HEK293 (cell line): Measurements from ENCODE around the gene HOTAIR.

Experiments used
- CTCF ChIA-PET: fragments of 350-600 bp; formaldehyde crosslinking; extraction: SDS; loops from one replicate; lab custom pipeline; 2021; ENCODE audit warnings: antibody characterized with exemption; lab: Yijun Ruan, JAX
- POLR2A ChIA-PET: fragments of 300-600 bp; formaldehyde crosslinking; extraction: SDS; loops from one replicate; lab custom pipeline; 2020; ENCODE audit warnings: antibody characterized with exemption, inconsistent platforms; lab: Yijun Ruan, JAX
- H3K27ac ChIP-seq: fragments of 200-500 bp; sonication (Bioruptor generic); 2 replicates; pipeline ENCODE4 v1.5.1; 2014; ENCODE audit warnings: low read depth, low read length, control low read depth, inconsistent platforms; ENCODE audit errors: extremely low read depth
- H3K36me3 ChIP-seq, 2 experiments: fragments of 200-500 bp in 1 of 2; sonication (Bioruptor generic) in 1 of 2; 1 replicate in 1 of 2; 2 replicates in 1 of 2; pipeline ENCODE4 v1.5.1; 2014 to 2017; ENCODE audit warnings: inconsistent platforms in 2 of 2, low read length in 2 of 2; ENCODE audit not compliant: control insufficient read depth in 2 of 2, insufficient read depth in 1 of 2
- H3K4me1 ChIP-seq: fragments of 200-500 bp; sonication (Bioruptor generic); 2 replicates; pipeline ENCODE4 v1.5.1; 2014; ENCODE audit warnings: mild to moderate bottlenecking, low read length, inconsistent platforms; ENCODE audit not compliant: control insufficient read depth, insufficient read depth
- H3K4me3 ChIP-seq: 2 replicates; pipeline ENCODE4 v1.5.1; 2011; ENCODE audit warnings: low read depth, mild to moderate bottlenecking, control low read depth, low read length, moderate library complexity
- H3K9me3 ChIP-seq: fragments of 200-500 bp; sonication (Bioruptor generic); 2 replicates; pipeline ENCODE4 v1.5.1; 2014; ENCODE audit warnings: low read depth, low read length, inconsistent platforms; ENCODE audit not compliant: control insufficient read depth, insufficient read depth
- GLIS2 ChIP-seq: fragments of 450-650 bp; formaldehyde crosslinking; IDR thresholded peaks from 2 replicates; pipeline ENCODE4 v1.5.1; 2016; ENCODE audit warnings: missing biosample characterization, missing genetic modification characterization
- SCRT2 ChIP-seq: fragments of 450-650 bp; formaldehyde crosslinking; IDR thresholded peaks from 2 replicates; pipeline ENCODE4 v1.5.1; 2016; ENCODE audit warnings: missing biosample characterization, missing genetic modification characterization
- SETDB1 ChIP-seq: IDR thresholded peaks from one replicate; pipeline ENCODE4 v1.6.1; 2017; ENCODE audit warnings: mild to moderate bottlenecking, low read length, moderate library complexity, mixed read lengths; ENCODE audit not compliant: insufficient read length
- SP2 ChIP-seq: fragments of 450-650 bp; formaldehyde crosslinking; IDR thresholded peaks from 2 replicates; pipeline ENCODE4 v1.5.1; 2016; ENCODE audit warnings: missing biosample characterization, missing genetic modification characterization
- WT1 ChIP-seq: fragments of 450-650 bp; formaldehyde crosslinking; IDR thresholded peaks from 2 replicates; pipeline ENCODE4 v1.5.1; 2016; ENCODE audit warnings: missing biosample characterization, missing genetic modification characterization
- ZIC2 ChIP-seq: fragments of 450-650 bp; formaldehyde crosslinking; IDR thresholded peaks from 2 replicates; pipeline ENCODE4 v1.5.1; 2016; ENCODE audit warnings: missing biosample characterization, missing genetic modification characterization
- ZNF146 ChIP-seq: fragments of 450-650 bp; formaldehyde crosslinking; IDR thresholded peaks from 2 replicates; pipeline ENCODE4 v1.5.1; 2016; ENCODE audit warnings: missing biosample characterization, missing genetic modification characterization
- ZNF155 ChIP-seq: fragments of 450-650 bp; formaldehyde crosslinking; IDR thresholded peaks from 2 replicates; pipeline ENCODE4 v1.5.1; 2016; ENCODE audit warnings: missing biosample characterization, missing genetic modification characterization
- ZNF169 ChIP-seq: fragments of 450-650 bp; formaldehyde crosslinking; IDR thresholded peaks from 2 replicates; pipeline ENCODE4 v1.5.1; 2016; ENCODE audit warnings: missing biosample characterization, missing genetic modification characterization
- ZNF335 ChIP-seq: fragments of 450-650 bp; formaldehyde crosslinking; conservative IDR thresholded peaks from 2 replicates; pipeline ENCODE4 v1.5.1; 2016; ENCODE audit warnings: missing biosample characterization, missing genetic modification characterization
- ZNF629 ChIP-seq: fragments of 450-650 bp; formaldehyde crosslinking; IDR thresholded peaks from 2 replicates; pipeline ENCODE4 v1.5.1; 2017; ENCODE audit warnings: missing biosample characterization, missing genetic modification characterization
- ZNF76 ChIP-seq: fragments of 450-650 bp; formaldehyde crosslinking; IDR thresholded peaks from 2 replicates; pipeline ENCODE4; 2016; ENCODE audit warnings: low read depth, missing biosample characterization, missing genetic modification characterization, borderline replicate concordance
- TF ChIP-seq, protein P1 (sequence below): fragments of 450-650 bp; formaldehyde crosslinking; IDR thresholded peaks from 2 replicates; pipeline ENCODE4 v1.5.1; 2016; ENCODE audit warnings: missing biosample characterization, missing genetic modification characterization
- TF ChIP-seq, protein P2 (sequence below): fragments of 450-650 bp; formaldehyde crosslinking; IDR thresholded peaks from 2 replicates; pipeline ENCODE4 v1.5.1; 2016; ENCODE audit warnings: missing biosample characterization, missing genetic modification characterization
- TF ChIP-seq, protein P3 (sequence below): fragments of 450-650 bp; formaldehyde crosslinking; IDR thresholded peaks from 2 replicates; pipeline ENCODE4 v1.5.1; 2016; ENCODE audit warnings: missing biosample characterization, missing genetic modification characterization
- TF ChIP-seq, protein P4 (sequence below): fragments of 450-650 bp; formaldehyde crosslinking; IDR thresholded peaks from 2 replicates; pipeline ENCODE4 v1.5.1; 2016; ENCODE audit warnings: missing biosample characterization, missing genetic modification characterization, borderline replicate concordance
- TF ChIP-seq, protein P5 (sequence below): fragments of 450-650 bp; formaldehyde crosslinking; IDR thresholded peaks from 2 replicates; pipeline ENCODE4 v1.5.1; 2016; ENCODE audit warnings: missing biosample characterization, missing genetic modification characterization, low read depth
- TF ChIP-seq, protein P6 (sequence below): fragments of 450-650 bp; formaldehyde crosslinking; IDR thresholded peaks from 2 replicates; pipeline ENCODE4 v1.5.1; 2016; ENCODE audit warnings: missing biosample characterization, missing genetic modification characterization

Gene HOTAIR

DNA sequence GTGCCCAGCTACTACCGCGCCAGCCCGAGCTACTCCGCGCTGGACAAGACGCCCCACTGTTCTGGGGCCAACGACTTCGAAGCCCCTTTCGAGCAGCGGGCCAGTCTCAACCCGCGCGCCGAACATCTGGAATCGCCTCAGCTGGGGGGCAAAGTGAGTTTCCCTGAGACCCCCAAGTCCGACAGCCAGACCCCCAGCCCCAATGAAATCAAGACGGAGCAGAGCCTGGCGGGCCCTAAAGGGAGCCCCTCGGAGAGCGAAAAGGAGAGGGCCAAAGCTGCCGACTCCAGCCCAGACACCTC lies 10.9 kb upstream of the HOTAIR start:
- Histone ChIP-seq H3K4me3 (peak overlapping the region; percentile 31), H3K9me3 (no peaks in the 10 kb centered on the region), H3K27ac (peak overlapping the region; percentile 90), H3K4me1 (peaks cover 30% of the 10 kb centered on the region), H3K36me3 (no peaks in the 10 kb centered on the region)
- CTCF ChIA-PET: interaction anchor here (0.8 to 5.8 kb wide), 18 partner anchors 13 to 408 kb away, joined by 3 to 88 read pairs (median 6); partner anchors contain the start of genes HOXC8, HOXC9 and SMUG1
- peak; percentile 6; the same call in 1 of the 2 replicates for TF ChIP-seq SCRT2 (tag by site-specific recombination)
- TF ChIP-seq GLIS2 (tag by site-specific recombination): peak; percentile 69
- TF ChIP-seq ZNF169 (tag by site-specific recombination): no peak
- TF ChIP-seq SETDB1: no peak
- TF ChIP-seq ZNF146 (tag by site-specific recombination): no peak
- TF ChIP-seq, protein P1, sequence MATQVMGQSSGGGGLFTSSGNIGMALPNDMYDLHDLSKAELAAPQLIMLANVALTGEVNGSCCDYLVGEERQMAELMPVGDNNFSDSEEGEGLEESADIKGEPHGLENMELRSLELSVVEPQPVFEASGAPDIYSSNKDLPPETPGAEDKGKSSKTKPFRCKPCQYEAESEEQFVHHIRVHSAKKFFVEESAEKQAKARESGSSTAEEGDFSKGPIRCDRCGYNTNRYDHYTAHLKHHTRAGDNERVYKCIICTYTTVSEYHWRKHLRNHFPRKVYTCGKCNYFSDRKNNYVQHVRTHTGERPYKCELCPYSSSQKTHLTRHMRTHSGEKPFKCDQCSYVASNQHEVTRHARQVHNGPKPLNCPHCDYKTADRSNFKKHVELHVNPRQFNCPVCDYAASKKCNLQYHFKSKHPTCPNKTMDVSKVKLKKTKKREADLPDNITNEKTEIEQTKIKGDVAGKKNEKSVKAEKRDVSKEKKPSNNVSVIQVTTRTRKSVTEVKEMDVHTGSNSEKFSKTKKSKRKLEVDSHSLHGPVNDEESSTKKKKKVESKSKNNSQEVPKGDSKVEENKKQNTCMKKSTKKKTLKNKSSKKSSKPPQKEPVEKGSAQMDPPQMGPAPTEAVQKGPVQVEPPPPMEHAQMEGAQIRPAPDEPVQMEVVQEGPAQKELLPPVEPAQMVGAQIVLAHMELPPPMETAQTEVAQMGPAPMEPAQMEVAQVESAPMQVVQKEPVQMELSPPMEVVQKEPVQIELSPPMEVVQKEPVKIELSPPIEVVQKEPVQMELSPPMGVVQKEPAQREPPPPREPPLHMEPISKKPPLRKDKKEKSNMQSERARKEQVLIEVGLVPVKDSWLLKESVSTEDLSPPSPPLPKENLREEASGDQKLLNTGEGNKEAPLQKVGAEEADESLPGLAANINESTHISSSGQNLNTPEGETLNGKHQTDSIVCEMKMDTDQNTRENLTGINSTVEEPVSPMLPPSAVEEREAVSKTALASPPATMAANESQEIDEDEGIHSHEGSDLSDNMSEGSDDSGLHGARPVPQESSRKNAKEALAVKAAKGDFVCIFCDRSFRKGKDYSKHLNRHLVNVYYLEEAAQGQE (tag by site-specific recombination): no peak
- TF ChIP-seq, all 188 proteins: peak for 2
- POLR2A ChIA-PET: interaction anchor here (1.2 to 2.5 kb wide), 3 partner anchors 10 to 47 kb away, joined by 4 to 16 read pairs (median 6); partner anchors contain the start of genes HOXC13 and HOXC9

DNA sequence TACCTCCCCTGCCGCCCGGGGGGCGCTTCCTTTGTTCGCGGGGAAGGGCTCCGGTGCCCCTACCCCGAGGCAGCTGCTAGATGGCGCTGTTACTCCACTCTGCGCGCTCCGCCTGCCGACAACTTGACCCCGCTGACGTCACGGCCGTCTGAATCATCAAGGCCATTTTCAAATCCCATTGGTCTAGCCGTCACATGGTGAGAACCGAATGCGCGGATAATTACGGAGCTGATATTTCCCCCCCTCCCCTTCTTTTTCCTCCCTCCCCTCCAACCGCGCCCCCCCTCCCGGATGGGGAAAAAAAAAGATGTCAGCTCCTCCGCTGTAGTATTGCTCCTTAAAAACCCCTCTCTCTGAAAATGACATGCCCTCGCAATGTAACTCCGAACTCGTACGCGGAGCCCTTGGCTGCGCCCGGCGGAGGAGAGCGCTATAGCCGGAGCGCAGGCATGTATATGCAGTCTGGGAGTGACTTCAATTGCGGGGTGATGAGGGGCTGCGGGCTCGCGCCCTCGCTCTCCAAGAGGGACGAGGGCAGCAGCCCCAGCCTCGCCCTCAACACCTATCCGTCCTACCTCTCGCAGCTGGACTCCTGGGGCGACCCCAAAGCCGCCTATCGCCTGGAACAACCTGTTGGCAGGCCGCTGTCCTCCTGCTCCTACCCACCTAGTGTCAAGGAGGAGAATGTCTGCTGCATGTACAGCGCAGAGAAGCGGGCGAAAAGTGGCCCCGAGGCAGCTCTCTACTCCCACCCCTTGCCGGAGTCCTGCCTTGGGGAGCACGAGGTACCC lies 10.3 kb upstream of the HOTAIR start, which contains the start of gene HOXC10:
HOXC10 (plus strand) TSS at position 246 of the 791 bp plus-strand sequence; CDS start at position 360, 114 bp downstream.
- Histone ChIP-seq H3K4me3 (peak within 1 kb of the TSS; percentile 32), H3K9me3 (no peaks in the 10 kb centered on the region), H3K36me3 (no peaks in the 10 kb centered on the region), H3K4me1 (peaks cover 25% of the 10 kb centered on the region), H3K27ac (peak within 1 kb of the TSS; percentile 90)
- POLR2A ChIA-PET: interaction anchor here (0.5 to 2.5 kb wide), 6 partner anchors 10 to 200 kb away, joined by 3 to 16 read pairs (median 6); partner anchors contain the start of genes HOXC13 and HOXC9
- CTCF ChIA-PET: interaction anchor here (0.6 to 5.8 kb wide), 42 partner anchors 8 to 479 kb away, joined by 3 to 88 read pairs (median 5); partner anchors contain the start of genes HOXC13, HOXC8, HOXC9 and SMUG1
- TF ChIP-seq ZNF76 (tag by site-specific recombination): 0 out of 2 replicates have a peak, but pooled peaks have one; percentile 40
- TF ChIP-seq, protein P2, sequence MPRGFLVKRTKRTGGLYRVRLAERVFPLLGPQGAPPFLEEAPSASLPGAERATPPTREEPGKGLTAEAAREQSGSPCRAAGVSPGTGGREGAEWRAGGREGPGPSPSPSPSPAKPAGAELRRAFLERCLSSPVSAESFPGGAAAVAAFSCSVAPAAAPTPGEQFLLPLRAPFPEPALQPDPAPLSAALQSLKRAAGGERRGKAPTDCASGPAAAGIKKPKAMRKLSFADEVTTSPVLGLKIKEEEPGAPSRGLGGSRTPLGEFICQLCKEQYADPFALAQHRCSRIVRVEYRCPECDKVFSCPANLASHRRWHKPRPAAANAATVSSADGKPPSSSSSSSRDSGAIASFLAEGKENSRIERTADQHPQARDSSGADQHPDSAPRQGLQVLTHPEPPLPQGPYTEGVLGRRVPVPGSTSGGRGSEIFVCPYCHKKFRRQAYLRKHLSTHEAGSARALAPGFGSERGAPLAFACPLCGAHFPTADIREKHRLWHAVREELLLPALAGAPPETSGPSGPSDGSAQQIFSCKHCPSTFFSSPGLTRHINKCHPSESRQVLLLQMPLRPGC (tag by site-specific recombination): peak; percentile 71
- TF ChIP-seq ZNF155 (tag by site-specific recombination): no peak
- TF ChIP-seq, protein P3, sequence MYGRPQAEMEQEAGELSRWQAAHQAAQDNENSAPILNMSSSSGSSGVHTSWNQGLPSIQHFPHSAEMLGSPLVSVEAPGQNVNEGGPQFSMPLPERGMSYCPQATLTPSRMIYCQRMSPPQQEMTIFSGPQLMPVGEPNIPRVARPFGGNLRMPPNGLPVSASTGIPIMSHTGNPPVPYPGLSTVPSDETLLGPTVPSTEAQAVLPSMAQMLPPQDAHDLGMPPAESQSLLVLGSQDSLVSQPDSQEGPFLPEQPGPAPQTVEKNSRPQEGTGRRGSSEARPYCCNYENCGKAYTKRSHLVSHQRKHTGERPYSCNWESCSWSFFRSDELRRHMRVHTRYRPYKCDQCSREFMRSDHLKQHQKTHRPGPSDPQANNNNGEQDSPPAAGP: peak; percentile 64; the same call in 1 of the 2 replicates
- TF ChIP-seq, protein P4, sequence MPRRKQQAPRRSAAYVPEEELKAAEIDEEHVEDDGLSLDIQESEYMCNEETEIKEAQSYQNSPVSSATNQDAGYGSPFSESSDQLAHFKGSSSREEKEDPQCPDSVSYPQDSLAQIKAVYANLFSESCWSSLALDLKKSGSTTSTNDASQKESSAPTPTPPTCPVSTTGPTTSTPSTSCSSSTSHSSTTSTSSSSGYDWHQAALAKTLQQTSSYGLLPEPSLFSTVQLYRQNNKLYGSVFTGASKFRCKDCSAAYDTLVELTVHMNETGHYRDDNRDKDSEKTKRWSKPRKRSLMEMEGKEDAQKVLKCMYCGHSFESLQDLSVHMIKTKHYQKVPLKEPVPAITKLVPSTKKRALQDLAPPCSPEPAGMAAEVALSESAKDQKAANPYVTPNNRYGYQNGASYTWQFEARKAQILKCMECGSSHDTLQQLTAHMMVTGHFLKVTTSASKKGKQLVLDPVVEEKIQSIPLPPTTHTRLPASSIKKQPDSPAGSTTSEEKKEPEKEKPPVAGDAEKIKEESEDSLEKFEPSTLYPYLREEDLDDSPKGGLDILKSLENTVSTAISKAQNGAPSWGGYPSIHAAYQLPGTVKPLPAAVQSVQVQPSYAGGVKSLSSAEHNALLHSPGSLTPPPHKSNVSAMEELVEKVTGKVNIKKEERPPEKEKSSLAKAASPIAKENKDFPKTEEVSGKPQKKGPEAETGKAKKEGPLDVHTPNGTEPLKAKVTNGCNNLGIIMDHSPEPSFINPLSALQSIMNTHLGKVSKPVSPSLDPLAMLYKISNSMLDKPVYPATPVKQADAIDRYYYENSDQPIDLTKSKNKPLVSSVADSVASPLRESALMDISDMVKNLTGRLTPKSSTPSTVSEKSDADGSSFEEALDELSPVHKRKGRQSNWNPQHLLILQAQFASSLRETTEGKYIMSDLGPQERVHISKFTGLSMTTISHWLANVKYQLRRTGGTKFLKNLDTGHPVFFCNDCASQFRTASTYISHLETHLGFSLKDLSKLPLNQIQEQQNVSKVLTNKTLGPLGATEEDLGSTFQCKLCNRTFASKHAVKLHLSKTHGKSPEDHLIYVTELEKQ (tag by site-specific recombination): 0 out of 2 replicates have a peak, but pooled peaks have one; percentile 50
- TF ChIP-seq, protein P5, sequence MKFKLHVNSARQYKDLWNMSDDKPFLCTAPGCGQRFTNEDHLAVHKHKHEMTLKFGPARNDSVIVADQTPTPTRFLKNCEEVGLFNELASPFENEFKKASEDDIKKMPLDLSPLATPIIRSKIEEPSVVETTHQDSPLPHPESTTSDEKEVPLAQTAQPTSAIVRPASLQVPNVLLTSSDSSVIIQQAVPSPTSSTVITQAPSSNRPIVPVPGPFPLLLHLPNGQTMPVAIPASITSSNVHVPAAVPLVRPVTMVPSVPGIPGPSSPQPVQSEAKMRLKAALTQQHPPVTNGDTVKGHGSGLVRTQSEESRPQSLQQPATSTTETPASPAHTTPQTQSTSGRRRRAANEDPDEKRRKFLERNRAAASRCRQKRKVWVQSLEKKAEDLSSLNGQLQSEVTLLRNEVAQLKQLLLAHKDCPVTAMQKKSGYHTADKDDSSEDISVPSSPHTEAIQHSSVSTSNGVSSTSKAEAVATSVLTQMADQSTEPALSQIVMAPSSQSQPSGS (tag by site-specific recombination): peak; percentile 96
- TF ChIP-seq ZNF629 (tag by site-specific recombination): peak; percentile 98
- 0 out of 2 replicates have a peak, but pooled peaks have one; percentile 22 for TF ChIP-seq ZNF335
- TF ChIP-seq, protein P6, sequence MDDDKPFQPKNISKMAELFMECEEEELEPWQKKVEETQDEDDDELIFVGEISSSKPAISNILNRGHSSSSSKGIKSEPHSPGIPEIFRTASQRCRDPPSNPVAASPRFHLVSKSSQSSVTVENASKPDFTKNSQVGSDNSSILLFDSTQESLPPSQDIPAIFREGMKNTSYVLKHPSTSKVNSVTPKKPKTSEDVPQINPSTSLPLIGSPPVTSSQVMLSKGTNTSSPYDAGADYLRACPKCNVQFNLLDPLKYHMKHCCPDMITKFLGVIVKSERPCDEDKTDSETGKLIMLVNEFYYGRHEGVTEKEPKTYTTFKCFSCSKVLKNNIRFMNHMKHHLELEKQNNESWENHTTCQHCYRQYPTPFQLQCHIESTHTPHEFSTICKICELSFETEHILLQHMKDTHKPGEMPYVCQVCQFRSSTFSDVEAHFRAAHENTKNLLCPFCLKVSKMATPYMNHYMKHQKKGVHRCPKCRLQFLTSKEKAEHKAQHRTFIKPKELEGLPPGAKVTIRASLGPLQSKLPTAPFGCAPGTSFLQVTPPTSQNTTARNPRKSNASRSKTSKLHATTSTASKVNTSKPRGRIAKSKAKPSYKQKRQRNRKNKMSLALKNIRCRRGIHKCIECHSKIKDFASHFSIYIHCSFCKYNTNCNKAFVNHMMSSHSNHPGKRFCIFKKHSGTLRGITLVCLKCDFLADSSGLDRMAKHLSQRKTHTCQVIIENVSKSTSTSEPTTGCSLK: no peak
- peak; percentile 63 for TF ChIP-seq SP2 (tag by site-specific recombination)
- 0 out of 2 replicates have a peak, but pooled peaks have one; percentile 29 for TF ChIP-seq WT1
- TF ChIP-seq ZIC2 (tag by site-specific recombination): no peak
